HepG2 (cell line): ENCODE measurements around the gene C12orf60. TPM values are rescaled to one million over a fixed set of nuclear protein-coding genes. Genes with fewer than 3 reads are reported as not detected.

ENCODE experiments used
- AGO2 ChIP-seq: fragments of 200-400 bp; formaldehyde crosslinking; optimal IDR thresholded peaks from 2 replicates; pipeline ENCODE3; 2017; ENCODE audit warnings: mild to moderate bottlenecking, low read depth, low read length, moderate library complexity
- ARID2 ChIP-seq: sonication (generic); formaldehyde crosslinking; IDR thresholded peaks from 2 replicates; pipeline ENCODE4 v1.8.1; 2022; ENCODE audit warnings: mild to moderate bottlenecking, missing genetic modification reagents, borderline replicate concordance
- E2F2 ChIP-seq: sonication (generic); formaldehyde crosslinking; IDR thresholded peaks from 2 replicates; pipeline ENCODE4 v1.4.0; 2020; ENCODE audit warnings: missing genetic modification reagents, borderline replicate concordance
- FOXJ3 ChIP-seq: sonication (generic); formaldehyde crosslinking; IDR thresholded peaks from 2 replicates; pipeline ENCODE4 v1.4.0; 2020; ENCODE audit warnings: missing genetic modification reagents, mild to moderate bottlenecking, borderline replicate concordance
- HNRNPLL ChIP-seq: fragments of 200-400 bp; formaldehyde crosslinking; IDR thresholded peaks from 2 replicates; pipeline ENCODE4 v1.6.1; 2017; ENCODE audit warnings: mild to moderate bottlenecking, low read depth, low read length; ENCODE audit not compliant: poor library complexity, severe bottlenecking
- MAFG ChIP-seq: sonication (generic); formaldehyde crosslinking; IDR thresholded peaks from 2 replicates; pipeline ENCODE4 v1.5.1; 2020; ENCODE audit warnings: mild to moderate bottlenecking, missing genetic modification reagents
- NR2F1 ChIP-seq, 2 experiments: fragments of 450-650 bp in 1 of 2; formaldehyde crosslinking in 1 of 2; IDR thresholded peaks; 2 replicates each; pipeline versions ENCODE4 v1.5.0 to v1.6.1; 2016 to 2020; ENCODE audit warnings: mild to moderate bottlenecking in 1 of 2, missing compliant biosample characterization in 1 of 2, missing genetic modification reagents in 1 of 2, moderate library complexity in 1 of 2
- SAFB2 ChIP-seq: sonication (generic); formaldehyde crosslinking; IDR thresholded peaks from 2 replicates; pipeline ENCODE4 v1.5.1; 2020; ENCODE audit warnings: missing genetic modification reagents, low read depth, mild to moderate bottlenecking, borderline replicate concordance
- SAP130 ChIP-seq: IDR thresholded peaks from 2 replicates; pipeline ENCODE4 v1.6.1; 2016; ENCODE audit warnings: low read depth
- SNAI1 ChIP-seq: sonication (generic); formaldehyde crosslinking; IDR thresholded peaks from 2 replicates; pipeline ENCODE4 v1.5.0; 2020; ENCODE audit warnings: mild to moderate bottlenecking, missing genetic modification reagents, borderline replicate concordance
- SPEN ChIP-seq: sonication (generic); formaldehyde crosslinking; IDR thresholded peaks from 2 replicates; pipeline ENCODE4 v1.5.1; 2020; ENCODE audit warnings: low read depth, mild to moderate bottlenecking, missing genetic modification reagents
- U2AF1 ChIP-seq: fragments of 200-400 bp; formaldehyde crosslinking; optimal IDR thresholded peaks from 2 replicates; pipeline ENCODE3; 2017; ENCODE audit warnings: mild to moderate bottlenecking, low read depth, low read length
- ZFP37 ChIP-seq: sonication (generic); formaldehyde crosslinking; IDR thresholded peaks from 2 replicates; pipeline ENCODE4 v1.4.0; 2020; ENCODE audit warnings: missing genetic modification reagents, borderline replicate concordance
- ZNF12 ChIP-seq: sonication (generic); formaldehyde crosslinking; IDR thresholded peaks from 2 replicates; pipeline ENCODE4 v1.5.0; 2020; ENCODE audit warnings: missing genetic modification reagents
- ZNF124 ChIP-seq: sonication (generic); formaldehyde crosslinking; IDR thresholded peaks from 2 replicates; pipeline ENCODE4 v1.4.0; 2020; ENCODE audit warnings: missing genetic modification reagents
- ZNF138 ChIP-seq: sonication (generic); formaldehyde crosslinking; IDR thresholded peaks from 2 replicates; pipeline ENCODE4 v1.5.0; 2020; ENCODE audit warnings: mild to moderate bottlenecking, low read depth, missing genetic modification reagents
- ZNF678 ChIP-seq: sonication (generic); formaldehyde crosslinking; IDR thresholded peaks from 2 replicates; pipeline ENCODE4 v1.4.0; 2020; ENCODE audit warnings: mild to moderate bottlenecking, missing genetic modification reagents
- ZSCAN30 ChIP-seq: sonication (generic); formaldehyde crosslinking; IDR thresholded peaks from 2 replicates; pipeline ENCODE4 v1.5.0; 2020; ENCODE audit warnings: mild to moderate bottlenecking, missing genetic modification reagents
- ZSCAN5A ChIP-seq: sonication (generic); formaldehyde crosslinking; IDR thresholded peaks from 2 replicates; pipeline ENCODE4 v1.8.0; 2022; ENCODE audit warnings: mild to moderate bottlenecking, missing genetic modification reagents, borderline replicate concordance
- polyA plus RNA-seq, 8 experiments: library from polyadenylated mRNA; depleted of rRNA in 3 of 8; stranded (reverse) in 7 of 8; unstranded in 1 of 8; fragments of >200 nt; fragmentation: Illumina TruSeq in 4 of 8; extraction: Trizol in 4 of 8; gene quantifications; 2 replicates each; pipeline versions ENCODE4 v1.2.1 to v1.2.3, GENCODE V29; 2011 to 2016; ENCODE audit warnings: low read depth in 4 of 8, missing spikeins in 1 of 8, mixed read lengths in 1 of 8; ENCODE audit not compliant: insufficient read depth in 1 of 8
- total RNA-seq, 5 experiments: library from RNA; depleted of rRNA; stranded (reverse); fragments of >200 nt; fragmentation: Illumina TruSeq; extraction: Trizol; gene quantifications; 2 replicates each; pipeline ENCODE4 v1.2.3, GENCODE V29; 2016; ENCODE audit warnings: low read depth in 1 of 5
- TF ChIP-seq, protein P1 (sequence below): IDR thresholded peaks from 2 replicates; pipeline ENCODE4 v1.6.1; 2016; ENCODE audit warnings: mild to moderate bottlenecking, missing biosample characterization, missing genetic modification reagents
- TF ChIP-seq, protein P2 (sequence below): sonication (generic); formaldehyde crosslinking; IDR thresholded peaks from 2 replicates; pipeline ENCODE4 v1.5.1; 2020; ENCODE audit warnings: mild to moderate bottlenecking, missing genetic modification reagents
- TF ChIP-seq, protein P3 (sequence below): sonication (generic); formaldehyde crosslinking; IDR thresholded peaks from 2 replicates; pipeline ENCODE4 v1.8.1; 2023; ENCODE audit warnings: mild to moderate bottlenecking, inconsistent platforms, moderate library complexity, missing genetic modification reagents, borderline replicate concordance

Gene C12orf60
- total and polyA plus RNA-seq, 2 of the 13 experiments (the other 11 are each of a cell fraction or from before 2014, with no cell fraction given): 0.55 to 1.4 TPM

- TF ChIP-seq, protein P1, sequence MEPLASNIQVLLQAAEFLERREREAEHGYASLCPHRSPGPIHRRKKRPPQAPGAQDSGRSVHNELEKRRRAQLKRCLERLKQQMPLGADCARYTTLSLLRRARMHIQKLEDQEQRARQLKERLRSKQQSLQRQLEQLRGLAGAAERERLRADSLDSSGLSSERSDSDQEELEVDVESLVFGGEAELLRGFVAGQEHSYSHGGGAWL (CRISPR knock-in tag): peak; percentile 39; the same call in 1 of the 2 replicates
- TF ChIP-seq SPEN (CRISPR knock-in tag) (peak; percentile 47; the same call in 1 of the 2 replicates), ZSCAN30 (CRISPR knock-in tag) (no peak), SAP130 (CRISPR knock-in tag) (peak; percentile 90), ZNF138 (CRISPR knock-in tag) (no peak; the same call in 1 of the 2 replicates), MAFG (CRISPR knock-in tag) (peak; percentile 53; the same call in 1 of the 2 replicates), ZNF12 (CRISPR knock-in tag) (peak; percentile 36; the same call in 1 of the 2 replicates), SNAI1 (CRISPR knock-in tag) (no peak), ZNF124 (CRISPR knock-in tag) (peak; percentile 49), E2F2 (CRISPR knock-in tag) (no peak), ARID2 (CRISPR knock-in tag) (0 out of 2 replicates have a peak, but pooled peaks have one; percentile 4), ZSCAN5A (peak; percentile 18; the same call in 1 of the 2 replicates), FOXJ3 (no peak), U2AF1 (peak; percentile 16), NR2F1 (CRISPR knock-in tag; IDR thresholded peaks at IDR 0.05) (peak; percentile 38 to 50; a peak in 2 of 4 replicates), ZFP37 (CRISPR knock-in tag) (no peak), HNRNPLL (peak; percentile 99), SAFB2 (CRISPR knock-in tag) (peak; percentile 66; the same call in 1 of the 2 replicates), ZNF678 (CRISPR knock-in tag) (0 out of 2 replicates have a peak, but pooled peaks have one; percentile 5), AGO2 (peak; percentile 93)
- TF ChIP-seq, protein P2, sequence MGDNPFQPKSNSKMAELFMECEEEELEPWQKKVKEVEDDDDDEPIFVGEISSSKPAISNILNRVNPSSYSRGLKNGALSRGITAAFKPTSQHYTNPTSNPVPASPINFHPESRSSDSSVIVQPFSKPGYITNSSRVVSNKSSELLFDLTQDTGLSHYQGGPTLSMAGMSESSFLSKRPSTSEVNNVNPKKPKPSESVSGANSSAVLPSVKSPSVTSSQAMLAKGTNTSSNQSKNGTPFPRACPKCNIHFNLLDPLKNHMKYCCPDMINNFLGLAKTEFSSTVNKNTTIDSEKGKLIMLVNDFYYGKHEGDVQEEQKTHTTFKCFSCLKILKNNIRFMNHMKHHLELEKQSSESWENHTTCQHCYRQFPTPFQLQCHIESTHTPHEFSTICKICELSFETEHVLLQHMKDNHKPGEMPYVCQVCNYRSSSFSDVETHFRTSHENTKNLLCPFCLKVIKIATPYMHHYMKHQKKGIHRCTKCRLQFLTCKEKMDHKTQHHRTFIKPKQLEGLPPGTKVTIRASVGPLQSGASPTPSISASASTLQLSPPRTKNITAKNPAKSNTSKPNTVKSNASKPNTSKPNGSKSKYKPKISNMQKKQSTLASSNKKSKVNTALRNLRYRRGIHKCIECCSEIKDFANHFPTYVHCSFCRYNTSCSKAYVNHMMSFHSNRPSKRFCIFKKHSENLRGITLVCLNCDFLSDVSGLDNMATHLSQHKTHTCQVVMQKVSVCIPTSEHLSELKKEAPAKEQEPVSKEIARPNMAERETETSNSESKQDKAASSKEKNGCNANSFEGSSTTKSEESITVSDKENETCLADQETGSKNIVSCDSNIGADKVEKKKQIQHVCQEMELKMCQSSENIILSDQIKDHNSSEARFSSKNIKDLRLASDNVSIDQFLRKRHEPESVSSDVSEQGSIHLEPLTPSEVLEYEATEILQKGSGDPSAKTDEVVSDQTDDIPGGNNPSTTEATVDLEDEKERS (CRISPR knock-in tag): peak; percentile 69; the same call in 1 of the 2 replicates
- TF ChIP-seq, protein P3, sequence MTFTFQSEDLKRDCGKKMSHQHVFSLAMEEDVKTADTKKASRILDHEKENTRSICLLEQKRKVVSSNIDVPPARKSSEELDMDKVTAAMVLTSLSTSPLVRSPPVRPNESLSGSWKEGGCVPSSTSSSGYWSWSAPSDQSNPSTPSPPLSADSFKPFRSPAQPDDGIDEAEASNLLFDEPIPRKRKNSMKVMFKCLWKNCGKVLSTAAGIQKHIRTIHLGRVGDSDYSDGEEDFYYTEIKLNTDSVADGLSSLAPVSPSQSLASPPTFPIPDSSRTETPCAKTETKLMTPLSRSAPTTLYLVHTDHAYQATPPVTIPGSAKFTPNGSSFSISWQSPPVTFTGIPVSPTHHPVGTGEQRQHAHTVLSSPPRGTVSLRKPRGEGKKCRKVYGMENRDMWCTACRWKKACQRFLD (CRISPR knock-in tag): no peak; the same call in 1 of the 2 replicates
Measured at GRCh38 chr12:14769969-14770495, 33.4 kb upstream of the C12orf60 start (continued).
